Upper lobe of left lung (tissue), 6 donors: Measurements from ENCODE around the gene TXN2. TPM values are rescaled to one million over a fixed set of nuclear protein-coding genes. Genes with fewer than 3 reads are reported as not detected.

Source experiments
- ATAC-seq, 2 donors: fragments of 200-7000 bp; cut with Tn5 transposase; one replicate each; pipeline ENCODE4 v1.9.1; 2022; ENCODE audit warnings: mild to moderate bottlenecking in 2 of 2, moderate library complexity in 2 of 2; ENCODE audit not compliant: low FRiP score in 2 of 2
- DNase-seq, 2 donors: peaks; one replicate each; pipeline ENCODE4 v3.0.0-alpha.2; 2019 to 2020
- H3K27ac ChIP-seq, 4 donors: fragments of 200-600 bp; sonication (generic); one replicate each; pipeline ENCODE4 v1.5.1; 2016 to 2019
- H3K27me3 ChIP-seq, 4 donors: fragments of 200-600 bp; sonication (generic); one replicate each; pipeline ENCODE4 v1.5.1; 2017 to 2019
- H3K36me3 ChIP-seq, 4 donors: fragments of 200-600 bp; sonication (generic); one replicate each; pipeline ENCODE4 v1.5.1; 2016 to 2019
- H3K4me1 ChIP-seq, 4 donors: fragments of 200-600 bp; sonication (generic); one replicate each; pipeline ENCODE4 v1.5.1; 2018 to 2019
- H3K4me3 ChIP-seq, 4 donors: fragments of 200-600 bp; sonication (generic); one replicate each; pipeline ENCODE4 v1.5.1; 2017 to 2019; ENCODE audit warnings: mild to moderate bottlenecking in 2 of 4, moderate library complexity in 1 of 4
- H3K9me3 ChIP-seq, 4 donors: fragments of 200-600 bp; sonication (generic); one replicate each; pipeline ENCODE4 v1.5.1; 2018 to 2019
- CTCF ChIP-seq, 6 experiments: fragments of 450-650 bp in 4 of 6; fragments of 200-600 bp in 2 of 6; sonication (generic) in 2 of 6; IDR thresholded peaks; one replicate each; pipeline ENCODE4 v1.5.1; 2016 to 2019; ENCODE audit warnings: antibody characterized with exemption in 6 of 6
- EP300 ChIP-seq, 4 donors: sonication (generic); formaldehyde crosslinking; IDR thresholded peaks; one replicate each; pipeline ENCODE4 v1.5.1; 2017; ENCODE audit warnings: antibody characterized with exemption in 4 of 4, control low read depth in 2 of 4
- POLR2A ChIP-seq, 4 donors: fragments of 450-650 bp; IDR thresholded peaks; one replicate each; pipeline ENCODE4 v1.5.1; 2016 to 2017; ENCODE audit warnings: antibody characterized with exemption in 4 of 4, mild to moderate bottlenecking in 2 of 4
- POLR2AphosphoS5 ChIP-seq, 2 donors: sonication (generic); formaldehyde crosslinking; IDR thresholded peaks; one replicate each; pipeline ENCODE4 v1.5.1; 2017; ENCODE audit warnings: antibody characterized with exemption in 2 of 2
- WGBS, 2 donors: methylation state at CpG; one replicate each; pipeline ENCODE4 v1.1.5; 2017 to 2018; 5-methylcytosine and 5-hydroxymethylcytosine counted together
- total RNA-seq, 6 donors: library from RNA; depleted of rRNA in 4 of 6; stranded (reverse); fragments of >200 nt in 4 of 6; gene quantifications; one replicate each; pipeline versions ENCODE4 v1.1.0 to v1.2.1, GENCODE V29; 2016 to 2021
- donor health status: DM: no; HTN: no; CAD: no; lungs with moderate emphysema.
- donor health status: DM: no; HTN: yes; CAD: no; lungs with severe emphysema.

Gene TXN2
- total RNA-seq, 6 donors from 2014 or later, result 30.4 to 69.5 (median 53.6) TPM

GRCh38 chr22:36475341-36475740 lies 6.1 kb downstream of the TXN2 start:
- no peak for ATAC-seq

GRCh38 chr22:36472689-36473088 lies 8.8 kb downstream of the TXN2 start:
- WGBS, 2 donors, result 87 to 92% methylated on average over 13 of the region's 13 CpGs
- H3K36me3 ChIP-seq, result peaks cover 24 to 65% (median 42%) of the 10 kb centered on the region in 4 donors
- H3K27me3 ChIP-seq, result no peaks in the 10 kb centered on the region
- DNase-seq (no peak), ATAC-seq (no peak)
- peaks cover 26 to 39% (median 30%) of the 10 kb centered on the region in 4 donors for H3K4me1 ChIP-seq
- no peaks in the 10 kb centered on the region for H3K9me3 ChIP-seq
- TF ChIP-seq POLR2AphosphoS5 (IDR thresholded peaks at IDR 0.05), result no peak
- TF ChIP-seq POLR2A (IDR thresholded peaks at IDR 0.05), result no peak
- TF ChIP-seq CTCF (IDR thresholded peaks at IDR 0.05), result no peak
- no peak for TF ChIP-seq EP300 (IDR thresholded peaks at IDR 0.05)
- peak overlapping the region in 1 of 4 donors; percentile 78 for H3K27ac ChIP-seq
- no peak overlapping the region for H3K4me3 ChIP-seq

More at GRCh38 chr22:36475341-36475740, 6.1 kb downstream of the TXN2 start:
- H3K36me3 ChIP-seq, result peaks cover 28 to 83% (median 55%) of the 10 kb centered on the region in 4 donors
- peaks cover 8 to 25% (median 12%) of the 10 kb centered on the region in 4 donors for H3K4me1 ChIP-seq
- WGBS, 2 donors, result 94 to 96% methylated on average over 6 of the region's 6 CpGs
- H3K9me3 ChIP-seq, result no peaks in the 10 kb centered on the region
- no peak for TF ChIP-seq CTCF (IDR thresholded peaks at IDR 0.05)
- TF ChIP-seq EP300 (IDR thresholded peaks at IDR 0.05), result no peak
- no peak for TF ChIP-seq POLR2A (IDR thresholded peaks at IDR 0.05)
- TF ChIP-seq POLR2AphosphoS5 (IDR thresholded peaks at IDR 0.05), result no peak
- no peaks in the 10 kb centered on the region for H3K27me3 ChIP-seq
- DNase-seq, result no peak
- peak overlapping the region in 2 of 4 donors; percentile 28 to 78 for H3K27ac ChIP-seq
- no peak overlapping the region for H3K4me3 ChIP-seq

- WGBS, 2 donors, result 88 to 90% methylated on average over 13 to 14 of the region's 14 CpGs
- no peaks in the 10 kb centered on the region for H3K27me3 ChIP-seq
- ATAC-seq, result no peak
- TF ChIP-seq CTCF (IDR thresholded peaks at IDR 0.05) (no peak), POLR2AphosphoS5 (IDR thresholded peaks at IDR 0.05) (no peak), EP300 (IDR thresholded peaks at IDR 0.05) (no peak), POLR2A (IDR thresholded peaks at IDR 0.05) (no peak)
- peaks cover 17 to 59% (median 34%) of the 10 kb centered on the region in 4 donors for H3K36me3 ChIP-seq
- H3K27ac ChIP-seq, result peak overlapping the region in 1 of 4 donors; percentile 95
- no peak overlapping the region for H3K4me3 ChIP-seq
- peaks cover 29 to 47% (median 42%) of the 10 kb centered on the region in 4 donors for H3K4me1 ChIP-seq
- H3K9me3 ChIP-seq, result no peaks in the 10 kb centered on the region
- DNase-seq, result no peak
Measured at GRCh38 chr22:36471341-36471821, 10.1 kb downstream of the TXN2 start.

GRCh38 chr22:36470994-36471331 lies 10.5 kb downstream of the TXN2 start:
- DNase-seq (no peak), ATAC-seq (no peak)
- TF ChIP-seq CTCF (IDR thresholded peaks at IDR 0.05) (no peak), POLR2AphosphoS5 (IDR thresholded peaks at IDR 0.05) (no peak), POLR2A (IDR thresholded peaks at IDR 0.05) (no peak), EP300 (IDR thresholded peaks at IDR 0.05) (no peak)
- peaks cover 12 to 55% (median 30%) of the 10 kb centered on the region in 4 donors for H3K36me3 ChIP-seq
- H3K27me3 ChIP-seq, result no peaks in the 10 kb centered on the region
- peaks cover 34 to 51% (median 47%) of the 10 kb centered on the region in 4 donors for H3K4me1 ChIP-seq
- WGBS, 2 donors, result 76 to 82% methylated on average over 6 to 10 of the region's 10 CpGs
- H3K4me3 ChIP-seq, result no peak overlapping the region
- no peaks in the 10 kb centered on the region for H3K9me3 ChIP-seq
- H3K27ac ChIP-seq, result peak overlapping the region in 3 of 4 donors; percentile 57 to 95 (median 76)
